ENCODE results near the gene NAA11.

NAA11 gene

GRCh38 chr4:79325864-79326328 is at the start of gene NAA11:
TSS of gene NAA11 (minus strand) at chr4:79326061. CDS start at chr4:79325877, 184 bp downstream.
- Mint-ChIP-seq H3K27ac (no peak within 1 kb of the TSS), H3K4me3 (no peak within 1 kb of the TSS), H3K4me1 (no peaks in the 10 kb centered on the region), H3K27me3 (no peaks in the 10 kb centered on the region), H3K9me3 (no peaks in the 10 kb centered on the region), H3K36me3 (no peaks in the 10 kb centered on the region)
- no peak for ATAC-seq

GRCh38 chr4:79370026-79370425 is 44.2 kb upstream of the NAA11 start:
- ATAC-seq = no peak
- Mint-ChIP-seq H3K36me3 (no peaks in the 10 kb centered on the region), H3K27ac (no peak overlapping the region)

GRCh38 chr4:79367096-79367495 is 41.2 kb upstream of the NAA11 start:
- no peaks in the 10 kb centered on the region for H3K9me3 Mint-ChIP-seq
- no peaks in the 10 kb centered on the region for H3K4me1 Mint-ChIP-seq
- ATAC-seq = no peak
- no peaks in the 10 kb centered on the region for H3K27me3 Mint-ChIP-seq
- H3K27ac Mint-ChIP-seq = no peak overlapping the region
- no peaks in the 10 kb centered on the region for H3K36me3 Mint-ChIP-seq
- H3K4me3 Mint-ChIP-seq = no peak overlapping the region

More at GRCh38 chr4:79370026-79370425, 44.2 kb upstream of the NAA11 start:
- H3K4me3 Mint-ChIP-seq = no peak overlapping the region
- no peaks in the 10 kb centered on the region for H3K4me1 Mint-ChIP-seq
- H3K27me3 Mint-ChIP-seq = no peaks in the 10 kb centered on the region
- no peaks in the 10 kb centered on the region for H3K9me3 Mint-ChIP-seq

GRCh38 chr4:79366422-79366821 is 40.6 kb upstream of the NAA11 start:
- no peak overlapping the region for H3K27ac Mint-ChIP-seq
- ATAC-seq = no peak
- H3K4me1 Mint-ChIP-seq = no peaks in the 10 kb centered on the region
- no peaks in the 10 kb centered on the region for H3K36me3 Mint-ChIP-seq
- no peak overlapping the region for H3K4me3 Mint-ChIP-seq
- no peaks in the 10 kb centered on the region for H3K27me3 Mint-ChIP-seq
- H3K9me3 Mint-ChIP-seq = no peaks in the 10 kb centered on the region

DNA sequence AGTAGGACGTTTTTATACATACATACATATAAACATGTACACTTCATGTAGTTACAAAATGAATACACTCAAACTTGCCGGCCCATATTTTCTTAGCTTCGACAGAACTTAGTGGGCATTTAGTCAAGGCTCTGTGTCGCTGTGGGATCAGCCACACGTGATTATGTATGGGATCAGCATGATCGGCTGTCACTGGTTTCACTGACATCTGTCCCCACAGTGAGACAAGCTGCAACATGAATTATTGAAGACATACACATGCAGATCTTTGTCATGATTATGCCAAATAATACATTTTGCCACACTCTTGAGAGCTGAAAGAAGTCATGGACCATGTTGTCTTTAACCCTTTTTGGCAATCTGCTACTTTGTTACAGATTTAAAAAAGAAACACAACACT is 38.2 kb upstream of the NAA11 start:
- Mint-ChIP-seq H3K27me3 (no peaks in the 10 kb centered on the region), H3K27ac (no peak overlapping the region), H3K4me3 (no peak overlapping the region), H3K4me1 (no peaks in the 10 kb centered on the region), H3K36me3 (no peaks in the 10 kb centered on the region), H3K9me3 (no peaks in the 10 kb centered on the region)
- ATAC-seq = no peak

DNA sequence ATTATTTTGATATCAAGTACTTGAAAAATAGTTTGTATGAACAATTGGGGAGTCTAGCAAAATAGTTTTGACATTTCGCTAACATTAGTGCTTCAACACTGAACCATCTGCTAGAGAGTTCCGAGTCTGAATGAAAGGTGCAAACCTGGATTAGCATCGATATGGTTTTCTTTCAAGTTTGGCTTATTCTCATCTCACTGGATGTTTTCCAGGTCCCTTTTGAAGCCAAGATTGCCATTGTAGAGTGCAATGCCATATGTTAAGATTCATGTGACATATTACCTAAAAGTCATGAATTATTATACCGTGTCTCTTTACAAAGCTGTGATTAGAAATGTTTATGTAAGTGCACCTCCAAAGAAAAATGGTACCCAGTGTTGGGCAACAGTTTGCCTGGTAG is 36.8 kb upstream of the NAA11 start:
- Mint-ChIP-seq H3K36me3 (no peaks in the 10 kb centered on the region), H3K4me3 (no peak overlapping the region), H3K27me3 (no peaks in the 10 kb centered on the region), H3K27ac (no peak overlapping the region), H3K4me1 (no peaks in the 10 kb centered on the region), H3K9me3 (no peaks in the 10 kb centered on the region)
- no peak for ATAC-seq

GRCh38 chr4:79360006-79360405 is 34.1 kb upstream of the NAA11 start:
- no peak overlapping the region for H3K4me3 Mint-ChIP-seq
- no peaks in the 10 kb centered on the region for H3K36me3 Mint-ChIP-seq
- no peaks in the 10 kb centered on the region for H3K9me3 Mint-ChIP-seq
- no peak overlapping the region for H3K27ac Mint-ChIP-seq
- no peaks in the 10 kb centered on the region for H3K27me3 Mint-ChIP-seq
- no peak for ATAC-seq
- H3K4me1 Mint-ChIP-seq = no peaks in the 10 kb centered on the region

GRCh38 chr4:79358438-79358837 is 32.6 kb upstream of the NAA11 start:
- Mint-ChIP-seq H3K27ac (no peak overlapping the region), H3K9me3 (no peaks in the 10 kb centered on the region), H3K27me3 (no peaks in the 10 kb centered on the region), H3K4me1 (no peaks in the 10 kb centered on the region), H3K4me3 (no peak overlapping the region), H3K36me3 (no peaks in the 10 kb centered on the region)
- no peak for ATAC-seq

GRCh38 chr4:79357365-79357764 is 31.5 kb upstream of the NAA11 start:
- no peak for ATAC-seq
- Mint-ChIP-seq H3K27me3 (no peaks in the 10 kb centered on the region), H3K4me1 (no peaks in the 10 kb centered on the region), H3K4me3 (no peak overlapping the region), H3K36me3 (no peaks in the 10 kb centered on the region), H3K9me3 (no peaks in the 10 kb centered on the region), H3K27ac (no peak overlapping the region)

GRCh38 chr4:79353075-79353474 is 27.2 kb upstream of the NAA11 start:
- ATAC-seq = no peak
- peaks cover 13% of the 10 kb centered on the region for H3K27me3 Mint-ChIP-seq
- no peak overlapping the region for H3K27ac Mint-ChIP-seq
- no peaks in the 10 kb centered on the region for H3K4me1 Mint-ChIP-seq
- H3K36me3 Mint-ChIP-seq = no peaks in the 10 kb centered on the region
- H3K9me3 Mint-ChIP-seq = peaks cover 3% of the 10 kb centered on the region
- no peak overlapping the region for H3K4me3 Mint-ChIP-seq

DNA sequence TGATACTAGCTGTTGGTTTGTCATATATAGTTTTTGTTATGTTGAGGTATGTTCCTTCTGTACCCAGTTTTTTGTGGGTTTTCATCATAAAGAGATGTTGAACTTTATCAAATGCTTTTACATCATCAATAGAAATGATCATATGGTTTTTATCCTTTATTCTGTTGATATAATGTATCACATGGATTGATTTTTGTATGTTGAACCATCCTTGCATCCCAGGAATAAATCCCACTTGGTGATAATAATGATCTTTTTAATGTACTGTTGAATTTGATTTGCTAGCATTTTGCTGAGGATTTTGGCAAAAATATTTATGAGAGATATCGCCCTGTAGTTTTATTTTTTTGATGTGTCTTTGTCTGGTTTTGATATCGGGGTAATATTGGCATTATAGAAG is 22.5 kb upstream of the NAA11 start:
- Mint-ChIP-seq H3K27me3 (peaks cover 13% of the 10 kb centered on the region), H3K4me1 (no peaks in the 10 kb centered on the region), H3K36me3 (no peaks in the 10 kb centered on the region), H3K4me3 (no peak overlapping the region), H3K27ac (no peak overlapping the region), H3K9me3 (peaks cover 10% of the 10 kb centered on the region)
- no peak for ATAC-seq

DNA sequence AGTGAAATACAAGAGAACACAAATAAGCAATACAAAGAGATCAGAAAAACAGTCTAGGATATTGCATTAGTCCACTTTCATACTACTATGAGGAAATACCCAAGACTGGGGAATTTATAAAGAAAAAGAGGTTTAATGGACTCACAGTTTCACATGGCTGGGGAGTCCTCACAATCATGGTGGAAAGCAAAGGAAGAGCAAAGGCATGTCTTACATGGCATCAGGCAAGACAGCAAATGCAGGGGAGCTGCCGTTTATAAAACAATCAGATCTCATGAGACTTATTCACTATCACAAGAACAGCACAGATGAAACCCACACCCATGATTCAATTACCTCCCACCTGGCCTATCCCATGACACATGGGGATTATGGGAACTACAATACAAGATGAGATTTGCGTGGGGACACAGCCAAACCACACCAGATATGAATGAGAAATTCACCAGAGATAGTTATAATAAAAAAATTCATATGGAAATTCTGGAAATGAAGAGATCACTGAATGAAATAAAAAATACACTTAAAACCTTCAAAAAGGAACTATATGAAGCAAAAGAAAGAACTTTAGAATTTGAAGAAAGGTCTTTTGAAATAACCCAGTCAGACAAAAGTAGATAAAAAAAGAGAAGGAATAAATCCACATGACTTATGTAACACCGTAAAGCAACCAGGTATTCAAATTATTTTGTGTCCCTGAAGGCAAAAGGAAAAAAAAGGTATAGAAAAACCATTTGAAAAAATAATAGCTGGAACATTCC is 16.2 kb upstream of the NAA11 start:
- Mint-ChIP-seq H3K4me1 (no peaks in the 10 kb centered on the region), H3K27ac (no peak overlapping the region), H3K36me3 (no peaks in the 10 kb centered on the region), H3K9me3 (peaks cover 17% of the 10 kb centered on the region), H3K27me3 (no peaks in the 10 kb centered on the region), H3K4me3 (no peak overlapping the region)
- ATAC-seq = no peak

DNA sequence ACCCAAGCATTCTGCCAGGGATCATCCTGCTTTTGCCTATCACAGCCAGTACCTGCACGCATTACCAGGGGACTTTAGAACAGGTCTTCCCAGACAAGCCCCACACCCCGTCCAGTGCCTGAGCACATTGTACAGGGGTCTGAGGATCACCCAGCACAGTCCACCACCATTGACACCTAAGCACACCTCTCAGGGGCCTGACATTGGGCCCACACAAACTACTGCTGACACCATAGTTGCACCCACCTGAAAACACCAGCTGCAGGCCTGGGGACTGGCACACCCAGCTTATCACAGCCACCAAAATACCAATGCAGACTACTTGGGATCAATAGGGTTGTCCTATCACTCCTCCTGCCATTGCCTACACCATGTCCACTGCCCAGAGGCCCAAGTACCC is 14.7 kb upstream of the NAA11 start:
- Mint-ChIP-seq H3K27ac (no peak overlapping the region), H3K4me1 (no peaks in the 10 kb centered on the region), H3K4me3 (no peak overlapping the region), H3K36me3 (no peaks in the 10 kb centered on the region), H3K9me3 (peaks cover 14% of the 10 kb centered on the region), H3K27me3 (no peaks in the 10 kb centered on the region)
- ATAC-seq = no peak

DNA sequence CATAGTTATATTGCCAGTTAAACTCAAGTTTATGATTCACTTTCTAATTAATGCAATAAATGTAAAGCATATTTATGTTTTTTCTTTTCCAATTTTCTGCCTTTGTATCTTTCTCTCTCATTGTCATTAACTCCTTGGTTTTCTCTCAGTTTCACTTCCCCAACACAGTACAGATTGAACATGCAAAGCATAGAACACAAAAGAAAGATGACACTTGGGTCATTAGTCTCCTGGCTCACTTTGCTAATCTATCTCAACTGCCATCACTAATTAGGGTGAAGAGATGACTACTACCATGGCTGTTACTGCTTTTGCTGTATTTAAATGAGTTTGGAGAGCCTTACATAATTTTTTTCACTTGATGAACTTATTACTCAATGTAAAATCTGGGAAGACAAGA is 12.3 kb upstream of the NAA11 start:
- Mint-ChIP-seq H3K27me3 (no peaks in the 10 kb centered on the region), H3K4me3 (no peak overlapping the region), H3K9me3 (peaks cover 10% of the 10 kb centered on the region), H3K27ac (no peak overlapping the region), H3K4me1 (no peaks in the 10 kb centered on the region), H3K36me3 (no peaks in the 10 kb centered on the region)
- ATAC-seq = no peak

GRCh38 chr4:79334783-79335182 is 8.9 kb upstream of the NAA11 start:
- H3K27me3 Mint-ChIP-seq = no peaks in the 10 kb centered on the region
- H3K27ac Mint-ChIP-seq = no peak overlapping the region
- H3K9me3 Mint-ChIP-seq = no peaks in the 10 kb centered on the region
- no peak for ATAC-seq
- no peak overlapping the region for H3K4me3 Mint-ChIP-seq
- H3K4me1 Mint-ChIP-seq = no peaks in the 10 kb centered on the region
- H3K36me3 Mint-ChIP-seq = no peaks in the 10 kb centered on the region

GRCh38 chr4:79334341-79334740 is 8.5 kb upstream of the NAA11 start:
- Mint-ChIP-seq H3K27ac (no peak overlapping the region), H3K36me3 (no peaks in the 10 kb centered on the region), H3K4me1 (no peaks in the 10 kb centered on the region), H3K4me3 (no peak overlapping the region), H3K9me3 (no peaks in the 10 kb centered on the region), H3K27me3 (no peaks in the 10 kb centered on the region)
- no peak for ATAC-seq

Data from stimulated activated memory B cell treated with anti-CD40 and anti-IgM and Interleukin-4, amounts not matched to agents 10 μg/mL and 1 μg/mL and 100 μg/mL, for 72 hours (primary cell).